Astrocyte (in vitro differentiated cells and primary cell): ENCODE results near the gene CLASP1.

ENCODE experiments used
- EZH2 ChIP-seq: IDR thresholded peaks from 2 replicates; pipeline ENCODE4 v1.6.1; 2012; ENCODE audit warnings: mild to moderate bottlenecking, low read length, inconsistent platforms; ENCODE audit not compliant: insufficient read depth
- TF ChIP-seq, protein P1 (sequence below): IDR thresholded peaks from 2 replicates; pipeline ENCODE4 v1.5.1; 2011; ENCODE audit warnings: low read depth, mild to moderate bottlenecking, inconsistent platforms, low read length, moderate library complexity; ENCODE audit not compliant: insufficient read depth

DNA sequence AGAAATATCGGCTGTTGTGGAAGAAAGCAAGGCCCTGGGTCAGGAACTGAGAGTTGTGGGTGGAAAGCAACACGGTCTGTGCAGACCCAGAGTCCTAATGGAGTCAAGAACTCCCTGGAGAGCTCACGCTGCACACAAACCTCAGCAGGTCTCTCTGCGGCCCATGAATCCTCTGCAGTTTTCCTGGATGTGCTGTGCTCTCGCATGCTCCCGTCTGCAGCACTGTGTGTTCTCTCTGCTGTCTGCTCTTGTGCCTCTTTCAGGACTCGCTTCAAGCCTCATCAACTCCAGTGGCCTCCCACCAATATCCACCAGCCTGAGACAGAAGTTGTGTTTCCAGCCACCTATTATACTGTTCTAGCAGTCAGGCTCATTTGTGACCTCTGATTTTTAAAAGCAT is 94.3 kb downstream of the CLASP1 start:
- TF ChIP-seq, protein P1, sequence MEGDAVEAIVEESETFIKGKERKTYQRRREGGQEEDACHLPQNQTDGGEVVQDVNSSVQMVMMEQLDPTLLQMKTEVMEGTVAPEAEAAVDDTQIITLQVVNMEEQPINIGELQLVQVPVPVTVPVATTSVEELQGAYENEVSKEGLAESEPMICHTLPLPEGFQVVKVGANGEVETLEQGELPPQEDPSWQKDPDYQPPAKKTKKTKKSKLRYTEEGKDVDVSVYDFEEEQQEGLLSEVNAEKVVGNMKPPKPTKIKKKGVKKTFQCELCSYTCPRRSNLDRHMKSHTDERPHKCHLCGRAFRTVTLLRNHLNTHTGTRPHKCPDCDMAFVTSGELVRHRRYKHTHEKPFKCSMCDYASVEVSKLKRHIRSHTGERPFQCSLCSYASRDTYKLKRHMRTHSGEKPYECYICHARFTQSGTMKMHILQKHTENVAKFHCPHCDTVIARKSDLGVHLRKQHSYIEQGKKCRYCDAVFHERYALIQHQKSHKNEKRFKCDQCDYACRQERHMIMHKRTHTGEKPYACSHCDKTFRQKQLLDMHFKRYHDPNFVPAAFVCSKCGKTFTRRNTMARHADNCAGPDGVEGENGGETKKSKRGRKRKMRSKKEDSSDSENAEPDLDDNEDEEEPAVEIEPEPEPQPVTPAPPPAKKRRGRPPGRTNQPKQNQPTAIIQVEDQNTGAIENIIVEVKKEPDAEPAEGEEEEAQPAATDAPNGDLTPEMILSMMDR, result no peak
- TF ChIP-seq EZH2, result no peak
